Tibial nerve (tissue), 4 donors: ENCODE measurements around the gene CLDN9.

Source experiments
- CTCF ChIP-seq, 5 experiments: fragments of 200-600 bp in 3 of 5; fragments of 450-650 bp in 2 of 5; sonication (generic) in 3 of 5; IDR thresholded peaks; one replicate each; pipeline ENCODE4 v1.5.1; 2016 to 2019; ENCODE audit warnings: antibody characterized with exemption in 5 of 5, mild to moderate bottlenecking in 3 of 5, moderate library complexity in 2 of 5
- EP300 ChIP-seq, 2 donors: sonication (generic); formaldehyde crosslinking; IDR thresholded peaks; one replicate each; pipeline ENCODE4 v1.6.1; 2017; ENCODE audit warnings: antibody characterized with exemption in 2 of 2, mild to moderate bottlenecking in 1 of 2

GRCh38 chr16:3019594-3020246 lies 7.0 kb downstream of the CLDN9 start:
- TF ChIP-seq EP300 (IDR thresholded peaks at IDR 0.05), result no peak
- no peak for TF ChIP-seq CTCF (IDR thresholded peaks at IDR 0.05)
